GM19324 (cell line): Measurements from ENCODE around the gene TEP1.
"Not testable (repeated sequence)": the region's sequence is repeated elsewhere in the genome, so short reads cannot be mapped to it uniquely, and the experiment has no call there.

Experiments used
- ATAC-seq: cut with Tn5 transposase; IDR thresholded peaks from one replicate; pipeline ENCODE4 v1.9.1; 2021; ENCODE audit warnings: mild to moderate bottlenecking, moderate library complexity; ENCODE audit not compliant: unreplicated experiment, low FRiP score

Gene TEP1

GRCh38 chr14:20346713-20347112 lies 66.6 kb downstream of the TEP1 start:
- ATAC-seq: no peak

DNA sequence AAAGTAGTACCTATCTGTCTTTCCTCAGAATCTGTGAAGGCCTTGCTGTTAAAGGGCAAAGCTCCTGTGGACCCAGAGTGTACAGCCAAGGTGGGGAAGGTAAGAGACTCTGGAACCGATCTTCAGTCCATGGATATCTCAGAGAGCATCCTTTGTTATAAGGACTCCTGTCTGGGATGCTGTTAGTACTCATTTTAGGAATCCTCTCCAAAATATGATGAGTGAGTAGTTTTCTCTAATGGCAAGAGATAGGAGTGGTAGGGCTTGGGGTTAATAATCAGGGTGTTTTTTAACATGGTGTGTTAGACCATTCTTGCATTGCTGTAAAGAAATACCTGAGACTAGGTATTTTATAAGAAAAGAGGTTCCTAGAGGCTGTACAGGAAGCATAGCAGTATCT lies 67.9 kb downstream of the TEP1 start:
- ATAC-seq: no peak

- no peak for ATAC-seq
Observed at GRCh38 chr14:20343862-20344220, 69.5 kb downstream of the TEP1 start.

GRCh38 chr14:20343092-20343861 lies 70.0 kb downstream of the TEP1 start, which contains the start of gene PARP2:
Gene PARP2 (plus strand): TSS chr14:20343635. CDS start chr14:20343642, 7 bp downstream.
- ATAC-seq: peak; percentile 93

- ATAC-seq: no peak
Observed at GRCh38 chr14:20341646-20342045, 71.7 kb downstream of the TEP1 start.

DNA sequence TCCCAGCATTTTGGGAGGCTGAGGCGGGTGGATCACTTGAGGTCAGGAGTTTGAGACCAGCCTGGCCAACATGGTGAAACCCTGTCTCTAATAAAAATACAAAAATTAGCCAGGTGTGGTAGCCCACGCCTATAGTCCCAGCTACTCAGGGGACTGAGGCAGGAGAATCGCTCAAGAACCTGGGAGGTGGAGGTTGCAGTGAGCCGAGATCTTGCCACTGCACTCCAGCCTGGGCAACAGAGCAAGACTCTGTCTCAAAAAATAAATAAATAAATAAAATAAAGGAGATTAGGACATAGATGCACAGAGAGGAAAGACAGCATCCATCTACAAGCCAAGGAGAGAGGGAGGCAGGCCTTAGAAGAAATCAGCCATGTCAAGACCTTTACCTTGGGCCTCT lies 72.3 kb downstream of the TEP1 start:
- not testable (repeated sequence) for ATAC-seq

GRCh38 chr14:20334017-20334416 lies 79.3 kb downstream of the TEP1 start:
- no peak for ATAC-seq

DNA sequence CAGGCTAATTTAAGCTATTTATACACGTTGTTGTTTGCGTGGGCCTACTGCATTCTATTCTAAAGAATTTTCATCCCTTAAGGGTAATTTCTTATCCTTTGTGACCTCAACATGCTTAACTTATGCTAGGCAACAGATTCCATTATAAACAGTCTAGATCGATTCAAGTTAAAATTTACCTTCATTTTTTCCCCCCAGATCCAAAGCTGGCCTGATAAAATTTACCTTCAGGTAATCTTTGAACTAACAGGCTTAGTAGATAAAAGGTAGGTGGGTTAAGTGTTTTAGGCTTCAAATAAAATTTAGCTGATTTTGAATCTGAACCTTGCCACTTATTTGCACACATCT lies 79.8 kb downstream of the TEP1 start:
- peak; percentile 27 for ATAC-seq

DNA sequence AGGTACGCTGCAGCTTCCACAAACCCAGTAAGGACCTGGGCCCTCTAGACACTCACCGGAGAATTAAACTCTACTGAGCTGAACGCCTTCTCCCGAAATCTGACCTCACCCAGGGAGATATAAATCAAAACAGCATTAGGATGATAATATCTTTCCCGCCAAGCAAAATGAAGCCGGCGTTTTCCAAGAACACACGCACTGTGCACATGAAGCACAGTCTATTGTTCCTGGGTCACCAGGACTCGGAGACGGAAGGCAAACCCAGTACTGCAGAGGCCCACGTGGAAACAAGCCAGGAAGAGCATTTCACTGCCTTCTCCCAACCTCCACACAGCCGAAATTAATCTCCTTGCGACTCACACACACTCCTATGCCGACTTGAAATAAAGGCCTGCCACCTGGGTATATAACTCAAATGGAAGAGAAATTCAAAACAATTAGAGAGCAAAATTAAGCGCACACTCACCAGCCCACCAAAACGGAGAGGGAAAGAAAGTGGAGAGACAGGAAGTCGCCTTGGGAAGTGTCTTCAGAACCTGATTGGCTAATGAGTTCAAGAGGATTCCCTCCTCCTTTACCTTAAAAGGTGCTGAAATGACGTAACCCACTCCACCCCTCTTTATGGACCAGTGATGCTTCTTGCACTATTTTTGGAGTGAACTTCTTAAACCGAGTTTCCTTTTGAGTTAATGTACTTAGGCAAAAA lies 80.4 kb downstream of the TEP1 start, which contains the start of gene CCNB1IP1:
CCNB1IP1 (minus strand) TSS at position 492 of the 706 bp plus-strand sequence. CDS start 16,756 bp downstream, outside the sequence.
- peak; percentile 95 for ATAC-seq

- no peak for ATAC-seq
Observed at GRCh38 chr14:20332431-20332787, 80.9 kb downstream of the TEP1 start.

GRCh38 chr14:20331053-20331613 lies 82.2 kb downstream of the TEP1 start:
- no peak for ATAC-seq

GRCh38 chr14:20329355-20329754 lies 83.9 kb downstream of the TEP1 start:
- no peak for ATAC-seq

GRCh38 chr14:20328705-20329104 lies 84.6 kb downstream of the TEP1 start:
- no peak for ATAC-seq

GRCh38 chr14:20327005-20327869 lies 86.1 kb downstream of the TEP1 start:
- ATAC-seq: no peak

- no peak for ATAC-seq
Observed at GRCh38 chr14:20317720-20318119, 95.6 kb downstream of the TEP1 start.
